Measurements from ENCODE around the gene CD38. TPM values are rescaled to one million over a fixed set of nuclear protein-coding genes. Genes with fewer than 3 reads are reported as not detected.

The CD38 gene
- total and polyA plus RNA-seq, 2 of the 13 experiments (the other 11 are each of a cell fraction or from before 2014, with no cell fraction given) = not detected

- no peak for TF ChIP-seq ZBTB4 (CRISPR knock-in tag; IDR thresholded peaks at IDR 0.05; ENCODE audit: borderline replicate concordance)
- no peak for TF ChIP-seq ZNF333 (CRISPR knock-in tag; IDR thresholded peaks at IDR 0.05; ENCODE audit: borderline replicate concordance)
- no peak for TF ChIP-seq ZNF558 (CRISPR knock-in tag; IDR thresholded peaks at IDR 0.05; ENCODE audit: borderline replicate concordance)
- no peak for TF ChIP-seq ATF3 (CRISPR knock-in tag; IDR thresholded peaks at IDR 0.05)
- no peak for TF ChIP-seq E2F2 (CRISPR knock-in tag; IDR thresholded peaks at IDR 0.05; ENCODE audit: borderline replicate concordance)
- TF ChIP-seq ZNF329 (CRISPR knock-in tag; IDR thresholded peaks at IDR 0.05; ENCODE audit: low read depth) = no peak
- peak; percentile 60 for TF ChIP-seq SOX5 (CRISPR knock-in tag; IDR thresholded peaks at IDR 0.05; ENCODE audit: borderline replicate concordance)
- TF ChIP-seq YY1 (IDR thresholded peaks at IDR 0.05; ENCODE audit: insufficient read depth, insufficient replicate concordance, low read depth, low read length) = no peak
- TF ChIP-seq PRDM15 (CRISPR knock-in tag; IDR thresholded peaks at IDR 0.05) = no peak
- no peak for TF ChIP-seq ZNF570 (CRISPR knock-in tag; IDR thresholded peaks at IDR 0.05; ENCODE audit: borderline replicate concordance)
- no peak for TF ChIP-seq SP5 (CRISPR knock-in tag; IDR thresholded peaks at IDR 0.05; ENCODE audit: borderline replicate concordance, low read depth)
- TF ChIP-seq MNT (IDR thresholded peaks at IDR 0.05) = no peak
- TF ChIP-seq PREB (CRISPR knock-in tag; IDR thresholded peaks at IDR 0.05) = no peak
- TF ChIP-seq LRRFIP1 (CRISPR knock-in tag; conservative IDR thresholded peaks at IDR 0.05) = no peak
Observed at GRCh38 chr4:15740764-15741404, 37.2 kb upstream of the CD38 start (continued).
